ENCODE measurements around the gene RBM20. TPM values are rescaled to one million over a fixed set of nuclear protein-coding genes. Genes with fewer than 3 reads are reported as not detected.

Gene RBM20
- total and polyA plus RNA-seq, 5 experiments from 2014 or later, result 0.20 to 0.93 (median 0.49) TPM

DNA sequence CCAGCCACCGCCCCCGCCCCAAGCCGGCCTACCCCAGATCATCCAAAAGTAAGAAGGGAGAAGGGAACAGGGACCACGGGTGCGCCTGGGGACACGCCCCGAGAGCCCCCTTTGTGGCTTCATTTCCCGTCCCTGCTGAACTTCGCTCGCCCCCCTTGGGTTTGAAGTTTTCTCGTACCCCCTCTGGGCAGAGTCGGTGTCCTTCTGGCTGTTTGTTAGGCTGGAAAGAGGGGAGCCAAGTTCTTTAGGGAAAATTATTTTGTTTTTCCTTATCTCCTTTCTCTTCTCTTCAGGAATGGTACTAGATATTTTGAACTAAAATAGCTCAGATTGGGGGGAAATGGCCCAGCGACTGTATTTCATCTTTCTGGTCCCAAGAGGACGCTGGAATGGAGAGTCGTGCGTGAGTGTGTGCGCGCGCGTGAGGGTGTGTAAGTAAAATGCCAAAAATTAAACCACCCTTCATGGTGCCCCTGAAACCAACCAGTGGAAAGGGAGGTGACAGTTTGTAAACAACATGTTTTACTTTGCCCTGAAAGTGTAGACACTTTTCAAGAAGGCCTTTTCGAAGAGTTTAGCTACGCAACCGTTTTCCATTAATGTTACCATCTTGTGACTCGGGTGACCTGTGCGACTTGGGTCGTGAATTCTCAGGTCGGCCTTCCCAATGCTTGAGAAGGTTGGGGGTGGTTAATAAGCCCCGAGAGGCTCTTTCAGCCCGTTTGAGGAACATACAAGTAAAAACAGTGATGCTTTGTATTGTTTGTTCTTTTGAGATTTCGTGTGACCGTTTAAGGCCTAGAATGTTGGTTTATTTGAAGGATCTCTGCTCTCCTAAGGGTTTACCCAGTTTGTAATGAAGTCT, 694 bp downstream of the RBM20 start:
- Mint-ChIP-seq H3K27me3 (peaks cover 39 to 82% (median 48%) of the 10 kb centered on the region in 5 donors), H3K27ac (no peak overlapping the region), H3K36me3 (no peaks in the 10 kb centered on the region), H3K9me3 (no peaks in the 10 kb centered on the region), H3K4me1 (peaks cover 12 to 40% (median 26%) of the 10 kb centered on the region in 4 donors), H3K4me3 (peak overlapping the region; percentile 51 to 79 (median 68))
- no peak for ATAC-seq
- POLR2A ChIA-PET, result interaction anchor here (1.2 kb wide), 1 partner anchor 10 kb away, joined by 3 read pairs; no protein-coding TSS in a partner anchor
- DNase-seq, result no peak

DNA sequence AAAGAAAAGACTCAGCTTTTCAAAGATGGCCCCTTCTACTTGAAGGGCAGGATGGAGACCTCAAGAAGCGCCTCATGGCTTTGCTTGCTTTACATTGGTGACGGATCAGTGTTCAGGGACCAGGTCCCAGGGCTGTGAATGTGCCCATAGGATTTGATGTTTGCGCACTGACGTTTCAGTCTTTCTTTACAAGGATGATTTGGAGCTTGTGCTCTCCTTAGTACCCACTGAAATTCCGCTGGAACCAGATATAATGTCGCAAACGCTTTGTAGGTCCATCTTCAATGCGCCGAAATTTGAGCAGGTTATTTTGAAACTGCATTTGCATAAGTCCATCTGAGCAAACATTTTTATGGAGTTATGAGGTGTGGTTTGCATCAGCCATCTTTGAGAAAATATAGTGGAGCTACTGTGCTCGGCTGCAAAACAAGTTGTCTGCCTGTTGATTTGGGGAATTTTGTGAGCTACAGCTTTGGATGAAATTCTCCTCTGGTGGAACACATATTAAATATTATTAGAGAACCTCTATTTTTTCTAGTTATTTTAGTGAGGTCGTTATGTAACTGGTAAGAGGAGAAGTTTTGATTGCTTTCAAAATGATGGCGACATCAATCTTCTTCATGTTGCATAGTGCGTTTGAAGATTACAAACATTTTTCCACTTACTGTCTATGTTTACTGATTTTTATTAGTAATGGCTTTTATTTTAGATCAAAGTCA, 2.4 kb downstream of the RBM20 start:
- Mint-ChIP-seq H3K4me3 (no peak overlapping the region), H3K4me1 (peaks cover 9 to 43% (median 16%) of the 10 kb centered on the region in 4 donors), H3K27me3 (peaks cover 39 to 78% (median 48%) of the 10 kb centered on the region in 5 donors), H3K9me3 (no peaks in the 10 kb centered on the region), H3K36me3 (no peaks in the 10 kb centered on the region), H3K27ac (no peak overlapping the region)
- POLR2A ChIA-PET, result no interaction called here
- no peak for ATAC-seq
- DNase-seq, result no peak

- no peak overlapping the region for H3K4me3 Mint-ChIP-seq
- peaks cover 9 to 43% (median 14%) of the 10 kb centered on the region in 4 donors for H3K4me1 Mint-ChIP-seq
- POLR2A ChIA-PET, result no interaction called here
- no peaks in the 10 kb centered on the region for H3K9me3 Mint-ChIP-seq
- peaks cover 37 to 73% (median 46%) of the 10 kb centered on the region in 5 donors for H3K27me3 Mint-ChIP-seq
- no peaks in the 10 kb centered on the region for H3K36me3 Mint-ChIP-seq
- ATAC-seq (no peak), DNase-seq (no peak)
- H3K27ac Mint-ChIP-seq, result no peak overlapping the region
Measured at GRCh38 chr10:110647136-110647430, 2.9 kb downstream of the RBM20 start.

GRCh38 chr10:110648692-110649346, 4.7 kb downstream of the RBM20 start:
- peaks cover 29 to 71% (median 37%) of the 10 kb centered on the region in 5 donors for H3K27me3 Mint-ChIP-seq
- no peaks in the 10 kb centered on the region for H3K36me3 Mint-ChIP-seq
- POLR2A ChIA-PET, result no interaction called here
- H3K4me1 Mint-ChIP-seq, result peaks cover 0 to 32% (median 6%) of the 10 kb centered on the region in 4 donors
- ATAC-seq (no peak), DNase-seq (no peak)
- no peak overlapping the region for H3K4me3 Mint-ChIP-seq
- H3K27ac Mint-ChIP-seq, result no peak overlapping the region
- H3K9me3 Mint-ChIP-seq, result no peaks in the 10 kb centered on the region

- POLR2A ChIA-PET, result no interaction called here
- H3K4me1 Mint-ChIP-seq, result peaks cover 0 to 30% (median 5%) of the 10 kb centered on the region in 4 donors
- DNase-seq, result no peak
- H3K9me3 Mint-ChIP-seq, result no peaks in the 10 kb centered on the region
- no peak overlapping the region for H3K27ac Mint-ChIP-seq
- peaks cover 28 to 69% (median 38%) of the 10 kb centered on the region in 5 donors for H3K27me3 Mint-ChIP-seq
- no peak for ATAC-seq
- no peak overlapping the region for H3K4me3 Mint-ChIP-seq
- H3K36me3 Mint-ChIP-seq, result no peaks in the 10 kb centered on the region
Measured at GRCh38 chr10:110649347-110650264, 5.5 kb downstream of the RBM20 start.

- peaks cover 22 to 66% (median 32%) of the 10 kb centered on the region in 5 donors for H3K27me3 Mint-ChIP-seq
- POLR2A ChIA-PET, result no interaction called here
- H3K36me3 Mint-ChIP-seq, result no peaks in the 10 kb centered on the region
- H3K9me3 Mint-ChIP-seq, result no peaks in the 10 kb centered on the region
- H3K27ac Mint-ChIP-seq, result no peak overlapping the region
- no peak overlapping the region for H3K4me3 Mint-ChIP-seq
- DNase-seq (no peak), ATAC-seq (no peak)
- peaks cover 0 to 24% (median 2%) of the 10 kb centered on the region in 4 donors for H3K4me1 Mint-ChIP-seq
Measured at GRCh38 chr10:110650265-110650668, 6.1 kb downstream of the RBM20 start.

DNA sequence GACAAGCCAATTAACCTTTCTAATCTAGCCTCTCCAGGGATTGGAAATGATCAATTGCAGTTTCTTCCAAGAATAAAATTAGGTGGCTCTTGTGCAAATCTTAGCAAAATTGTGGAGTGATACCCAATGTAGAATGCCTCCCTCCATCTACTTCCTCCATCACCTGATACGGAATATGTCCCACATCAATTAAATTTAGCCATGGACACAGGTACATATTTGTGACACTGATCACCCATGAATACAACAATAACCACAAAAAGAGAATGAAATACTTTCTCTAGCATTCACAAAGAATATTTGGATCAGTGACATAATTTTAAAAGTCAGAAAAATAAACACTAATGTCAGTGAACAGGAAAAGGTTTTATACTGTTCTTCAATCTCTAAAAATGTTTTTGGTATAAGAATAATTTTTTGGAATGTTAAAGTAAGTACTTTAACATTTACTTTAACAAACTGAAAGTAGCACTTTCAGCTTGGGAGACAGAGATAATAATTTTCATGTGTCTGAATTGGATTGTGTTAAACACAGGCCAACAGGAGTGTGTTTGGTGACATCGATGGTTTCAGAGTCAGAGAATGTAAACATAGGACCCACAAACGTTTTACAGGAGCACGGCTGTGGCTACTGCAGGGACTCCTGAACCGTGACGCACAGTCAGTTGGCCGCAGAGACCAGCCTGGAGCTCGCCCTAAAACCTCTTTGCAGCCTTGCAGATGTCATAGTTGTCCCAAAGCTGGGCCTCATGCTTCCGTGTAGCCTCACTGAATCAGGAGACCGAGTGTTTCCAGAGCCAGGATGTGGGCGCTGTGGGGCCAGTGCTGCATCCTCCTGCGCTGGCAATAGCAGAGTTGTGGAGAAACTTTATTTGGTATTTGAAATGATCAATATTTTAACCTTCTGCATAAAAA, 7.2 kb downstream of the RBM20 start:
- H3K4me1 Mint-ChIP-seq, result peaks cover 0 to 24% (median 2%) of the 10 kb centered on the region in 4 donors
- H3K27me3 Mint-ChIP-seq, result peaks cover 17 to 69% (median 29%) of the 10 kb centered on the region in 5 donors
- H3K4me3 Mint-ChIP-seq, result no peak overlapping the region
- peak in 2 of 10 donors; percentile 8 to 20 for DNase-seq
- ATAC-seq, result peak in 1 of 2 donors; percentile 65
- H3K27ac Mint-ChIP-seq, result no peak overlapping the region
- no peaks in the 10 kb centered on the region for H3K9me3 Mint-ChIP-seq
- POLR2A ChIA-PET, result no interaction called here
- H3K36me3 Mint-ChIP-seq, result no peaks in the 10 kb centered on the region

DNA sequence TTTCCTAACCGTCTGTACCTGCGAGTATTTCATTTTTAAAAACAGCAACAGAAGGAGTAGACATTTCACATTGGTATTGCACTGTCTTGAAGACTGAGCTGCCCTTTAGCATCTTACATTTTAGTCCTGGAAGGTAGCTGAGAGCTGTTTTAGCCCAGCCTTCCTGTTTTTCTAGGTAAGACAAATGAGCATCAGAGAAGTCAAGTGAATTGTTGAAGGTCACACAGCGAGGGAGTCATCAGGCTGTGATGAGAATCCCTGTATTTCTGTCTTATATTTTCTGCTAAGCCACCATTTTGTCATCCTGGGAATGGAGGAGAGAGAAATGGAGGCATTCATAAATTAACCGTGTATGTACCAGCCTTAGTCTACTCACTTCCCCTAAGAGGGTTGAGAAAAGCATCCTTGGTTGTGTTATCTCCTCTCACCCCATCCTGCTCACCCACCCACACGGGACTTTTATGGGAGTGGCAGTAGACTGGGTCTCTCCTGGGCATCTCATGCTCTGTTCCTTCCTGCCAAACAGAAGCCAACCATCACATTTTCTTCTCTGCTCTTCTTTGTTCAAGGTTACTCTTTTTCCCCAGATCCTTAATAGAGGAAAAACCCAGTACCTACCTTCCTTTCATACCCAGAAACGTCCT, 8.5 kb downstream of the RBM20 start:
- Mint-ChIP-seq H3K27ac (no peak overlapping the region), H3K4me3 (no peak overlapping the region)
- ATAC-seq, result no peak

DNA sequence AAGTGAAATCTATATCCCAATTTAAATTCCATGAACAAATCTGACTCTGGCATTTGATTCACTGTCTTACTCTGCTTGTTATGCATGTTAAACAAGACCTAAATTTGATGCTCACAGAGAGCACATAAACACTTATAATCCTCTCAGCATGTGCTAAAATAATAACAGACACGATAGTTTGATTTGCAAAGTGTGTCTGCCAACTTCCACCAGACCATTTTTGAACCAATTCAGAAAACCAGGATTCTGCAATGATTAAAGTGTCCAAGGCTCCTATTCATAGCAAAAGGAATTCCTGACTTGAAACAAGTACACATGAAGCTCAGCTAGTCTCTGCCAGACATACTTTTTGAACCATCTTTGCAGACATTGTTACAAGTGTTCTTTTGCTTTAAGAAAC, 11.2 kb downstream of the RBM20 start:
- Mint-ChIP-seq H3K9me3 (no peaks in the 10 kb centered on the region), H3K4me3 (no peak overlapping the region), H3K27ac (no peak overlapping the region)

More for the DNA sequence above, 8.5 kb downstream of the RBM20 start:
- peaks cover 11 to 66% (median 21%) of the 10 kb centered on the region in 5 donors for H3K27me3 Mint-ChIP-seq
- H3K36me3 Mint-ChIP-seq, result peaks cover 0 to 2% (median 0%) of the 10 kb centered on the region in 3 donors
- DNase-seq, result no peak
- H3K9me3 Mint-ChIP-seq, result no peaks in the 10 kb centered on the region
- H3K4me1 Mint-ChIP-seq, result peaks cover 0 to 24% (median 2%) of the 10 kb centered on the region in 4 donors
- POLR2A ChIA-PET, result no interaction called here

GRCh38 chr10:110656612-110657011, 12.5 kb downstream of the RBM20 start:
- Mint-ChIP-seq H3K4me3 (no peak overlapping the region), H3K9me3 (no peaks in the 10 kb centered on the region), H3K27me3 (peaks cover 14 to 53% (median 16%) of the 10 kb centered on the region in 5 donors), H3K36me3 (peaks cover 0 to 2% (median 0%) of the 10 kb centered on the region in 3 donors), H3K27ac (no peak overlapping the region), H3K4me1 (peaks cover 0 to 5% (median under 1%) of the 10 kb centered on the region in 4 donors)
- ATAC-seq (no peak), DNase-seq (no peak)
- POLR2A ChIA-PET, result no interaction called here

More for the DNA sequence above, 11.2 kb downstream of the RBM20 start:
- Mint-ChIP-seq H3K36me3 (peaks cover 0 to 2% (median 0%) of the 10 kb centered on the region in 3 donors), H3K4me1 (peaks cover 0 to 14% (median 2%) of the 10 kb centered on the region in 4 donors), H3K27me3 (peaks cover 10 to 54% (median 13%) of the 10 kb centered on the region in 5 donors)
- ATAC-seq, result no peak
- no peak for DNase-seq
- POLR2A ChIA-PET, result interaction anchor here (1.2 kb wide), 1 partner anchor 11 kb away, joined by 3 read pairs; the partner anchor contains the start of gene RBM20

Measured in naive thymus-derived CD8-positive, alpha-beta T cell (primary cell).